ENCODE measurements around the gene DAPP1. TPM values are rescaled to one million over a fixed set of nuclear protein-coding genes. Genes with fewer than 3 reads are reported as not detected.

Gene DAPP1
- total and polyA plus RNA-seq, 2 of the 8 experiments (the other 6 are each of a cell fraction or from before 2014, with no cell fraction given): not detected

DNA sequence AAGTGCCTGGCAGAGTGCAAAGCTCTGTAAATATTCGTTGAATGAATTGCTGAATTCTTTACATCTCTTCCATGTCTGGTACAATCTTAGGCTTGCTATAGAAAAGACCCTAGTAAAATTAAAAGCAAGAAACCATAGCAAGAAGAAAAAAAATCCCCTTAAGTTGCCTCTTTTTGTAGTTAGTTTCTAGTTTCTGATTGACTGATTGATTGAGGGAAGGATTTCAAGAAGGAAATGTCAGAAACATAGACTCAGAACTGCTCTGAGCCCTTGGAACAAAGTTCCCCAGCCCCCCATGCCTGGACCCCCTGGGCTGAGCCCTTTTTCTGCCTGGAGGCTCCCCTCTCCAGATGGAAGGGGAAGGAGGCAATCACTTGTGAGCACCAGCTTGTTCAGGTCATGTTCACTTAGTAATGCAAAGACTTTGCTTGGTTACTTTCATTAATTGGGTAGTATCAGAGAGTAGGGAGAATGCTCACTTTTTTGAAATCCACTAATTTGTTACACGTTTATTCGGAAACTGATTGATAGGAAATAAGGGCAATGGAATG, 35.6 kb downstream of the DAPP1 start (continued):
- TF ChIP-seq, protein P1, sequence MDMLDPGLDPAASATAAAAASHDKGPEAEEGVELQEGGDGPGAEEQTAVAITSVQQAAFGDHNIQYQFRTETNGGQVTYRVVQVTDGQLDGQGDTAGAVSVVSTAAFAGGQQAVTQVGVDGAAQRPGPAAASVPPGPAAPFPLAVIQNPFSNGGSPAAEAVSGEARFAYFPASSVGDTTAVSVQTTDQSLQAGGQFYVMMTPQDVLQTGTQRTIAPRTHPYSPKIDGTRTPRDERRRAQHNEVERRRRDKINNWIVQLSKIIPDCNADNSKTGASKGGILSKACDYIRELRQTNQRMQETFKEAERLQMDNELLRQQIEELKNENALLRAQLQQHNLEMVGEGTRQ (IDR thresholded peaks at IDR 0.05; ENCODE audit: low read length): no peak
- TF ChIP-seq RBBP5 (IDR thresholded peaks at IDR 0.05; ENCODE audit: borderline replicate concordance, low read depth, low read length) (no peak), SP2 (IDR thresholded peaks at IDR 0.05; ENCODE audit: low read length) (no peak), SAP30 (IDR thresholded peaks at IDR 0.05; ENCODE audit: insufficient read depth, insufficient replicate concordance, low read length) (no peak)

Data from H1 (cell line).